ENCODE results near the gene GUCY2D. TPM values are rescaled to one million over a fixed set of nuclear protein-coding genes. Genes with fewer than 3 reads are reported as not detected.
A peak's percentile ranks its signal among the peaks of the same experiment; 100 is the strongest.
"Not testable (repeated sequence)": the region's sequence is repeated elsewhere in the genome, so short reads cannot be mapped to it uniquely, and the experiment has no call there.

The GUCY2D gene
- total RNA-seq, result not detected

- no peak for TF ChIP-seq POLR2AphosphoS5 (IDR thresholded peaks at IDR 0.05)
- H3K27ac ChIP-seq, result no peak within 1 kb of the TSS
- H3K9me3 ChIP-seq, result no peaks in the 10 kb centered on the region
- 36 to 42% methylated on average over 6 of the region's 18 CpGs for WGBS, 2 donors (ENCODE audit: low coverage in 1 of 2)
- peaks cover 86% of the 10 kb centered on the region for H3K27me3 ChIP-seq
- H3K4me1 ChIP-seq, result peaks cover 0 to 22% (median 12%) of the 10 kb centered on the region in 3 donors
- peak within 1 kb of the TSS in 1 of 2 donors; percentile 39 for H3K4me3 ChIP-seq
- no peak for ATAC-seq
- no peaks in the 10 kb centered on the region for H3K36me3 ChIP-seq
Measured at GRCh38 chr17:8001976-8002720, at the start of gene GUCY2D. Gene GUCY2D, plus strand, starts transcription at chr17:8002615. Its CDS starts 433 bp downstream, at chr17:8003048.

GRCh38 chr17:7953266-7953665, 49.1 kb upstream of the GUCY2D start:
- peaks cover 0 to 31% (median 0%) of the 10 kb centered on the region in 3 donors for H3K4me1 ChIP-seq
- WGBS, 2 donors (ENCODE audit: low coverage in 1 of 2), result 90% methylated on average over 9 of the region's 13 CpGs; no CpG with 5 or more reads in 1 of the 2 donors
- H3K9me3 ChIP-seq, H3K4me3 ChIP-seq, H3K27me3 ChIP-seq, H3K27ac ChIP-seq, ATAC-seq: not testable (repeated sequence)
- peaks cover 0 to 13% of the 10 kb centered on the region in 2 donors for H3K36me3 ChIP-seq

GRCh38 chr17:7955414-7956227, 46.8 kb upstream of the GUCY2D start:
- no peak for ATAC-seq
- H3K27ac ChIP-seq, result peak overlapping the region in 2 of 4 donors; percentile 39 to 68
- H3K4me1 ChIP-seq, result peaks cover 0 to 31% (median 0%) of the 10 kb centered on the region in 3 donors
- no peaks in the 10 kb centered on the region for H3K36me3 ChIP-seq
- H3K9me3 ChIP-seq, result no peaks in the 10 kb centered on the region
- no peak overlapping the region for H3K4me3 ChIP-seq
- no peak for TF ChIP-seq EP300 (IDR thresholded peaks at IDR 0.05)
- no peak for TF ChIP-seq POLR2AphosphoS5 (IDR thresholded peaks at IDR 0.05)
- no peak for TF ChIP-seq CTCF (IDR thresholded peaks at IDR 0.05)
- TF ChIP-seq POLR2A (IDR thresholded peaks at IDR 0.05), result no peak
- H3K27me3 ChIP-seq, result peaks cover 2% of the 10 kb centered on the region
- 58 to 63% methylated on average over 12 to 13 of the region's 13 CpGs for WGBS, 2 donors (ENCODE audit: low coverage in 1 of 2)

- WGBS, 2 donors (ENCODE audit: low coverage in 1 of 2), result 67 to 75% methylated on average over 9 of the region's 11 CpGs
- Histone ChIP-seq H3K27me3 (peaks cover 9% of the 10 kb centered on the region), H3K4me1 (peaks cover 0 to 27% (median 0%) of the 10 kb centered on the region in 3 donors), H3K9me3 (no peaks in the 10 kb centered on the region), H3K4me3 (no peak overlapping the region), H3K36me3 (no peaks in the 10 kb centered on the region), H3K27ac (peak overlapping the region in 3 of 4 donors; percentile 11 to 68 (median 39))
- TF ChIP-seq EP300 (IDR thresholded peaks at IDR 0.05) (no peak), POLR2AphosphoS5 (IDR thresholded peaks at IDR 0.05) (peak; percentile 73)
- peak; percentile 71 for ATAC-seq
Measured at GRCh38 chr17:7956228-7956965, 46.0 kb upstream of the GUCY2D start.

GRCh38 chr17:7959503-7960253, 42.7 kb upstream of the GUCY2D start:
- 81 to 91% methylated on average over 2 to 4 of the region's 9 CpGs for WGBS, 2 donors (ENCODE audit: low coverage in 1 of 2)
- H3K27me3 ChIP-seq, result peaks cover 9% of the 10 kb centered on the region
- H3K4me3 ChIP-seq, result no peak overlapping the region
- TF ChIP-seq EP300 (IDR thresholded peaks at IDR 0.05) (no peak), CTCF (IDR thresholded peaks at IDR 0.05) (no peak), POLR2AphosphoS5 (IDR thresholded peaks at IDR 0.05) (no peak)
- ATAC-seq, result no peak
- H3K4me1 ChIP-seq, result peaks cover 0 to 14% (median 0%) of the 10 kb centered on the region in 3 donors
- H3K27ac ChIP-seq, result no peak overlapping the region
- H3K36me3 ChIP-seq, result no peaks in the 10 kb centered on the region
- no peaks in the 10 kb centered on the region for H3K9me3 ChIP-seq
